Measurements from ENCODE around the gene TRMT61B. TPM values are rescaled to one million over a fixed set of nuclear protein-coding genes. Genes with fewer than 3 reads are reported as not detected.

Gene TRMT61B
- total and polyA plus RNA-seq, 2 experiments from 2014 or later: 34.7 to 52.7 TPM

DNA sequence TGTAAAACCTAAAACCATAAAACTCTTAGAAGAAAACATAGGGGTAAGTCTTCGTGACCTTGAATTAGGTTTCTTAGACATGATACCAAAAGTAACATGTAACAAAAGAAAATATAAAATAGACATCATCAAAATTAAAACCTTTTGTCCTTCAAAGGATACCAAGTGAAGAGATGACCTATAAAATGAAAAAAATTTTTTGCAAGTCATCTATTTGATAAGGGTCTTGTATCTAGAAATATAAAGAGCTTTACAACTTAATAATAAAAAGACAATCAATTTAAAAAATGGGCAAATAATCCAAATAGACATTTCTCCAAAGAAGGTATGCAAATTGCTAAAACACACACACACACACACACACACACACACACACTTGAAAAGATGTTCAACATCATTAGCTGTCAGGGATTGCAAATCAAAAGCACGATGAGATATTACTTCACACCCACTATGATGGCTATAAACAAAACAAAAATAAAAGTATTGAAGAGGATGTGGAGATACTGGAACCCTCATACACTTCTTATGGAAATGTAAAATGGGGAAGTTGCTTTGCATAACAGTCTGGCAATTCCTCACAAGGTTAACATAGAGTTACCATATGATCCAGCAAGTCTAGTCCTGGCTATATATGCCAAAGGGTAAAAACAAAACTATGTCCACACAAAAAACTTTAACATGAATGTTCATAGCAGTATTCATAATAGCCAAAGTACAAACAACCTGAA lies 36.2 kb downstream of the TRMT61B start:
- Histone ChIP-seq H3F3A (replicated peaks; ENCODE audit: low read depth) (no peaks in the 10 kb centered on the region), H3K9me2 (ENCODE audit: insufficient read depth) (no peaks in the 10 kb centered on the region), H3K4me3 (no peak overlapping the region), H4K20me1 (replicated peaks; ENCODE audit: insufficient read depth) (no peaks in the 10 kb centered on the region), H3K4me2 (no peak overlapping the region), H3K79me2 (replicated peaks; ENCODE audit: insufficient read depth) (no peaks in the 10 kb centered on the region), H3K4me1 (ENCODE audit: insufficient read depth) (no peaks in the 10 kb centered on the region), H2AFZ (no peak overlapping the region), H3K36me3 (ENCODE audit: insufficient read depth) (no peaks in the 10 kb centered on the region), H3K27ac (ENCODE audit: low read depth) (no peak overlapping the region), H3K27me3 (ENCODE audit: insufficient read depth) (no peaks in the 10 kb centered on the region)
- Mint-ChIP-seq H3K9me3 (no peaks in the 10 kb centered on the region), H3K27ac (no peak overlapping the region), H3K27me3 (ENCODE audit: insufficient read depth, low read depth, poor library complexity) (no peaks in the 10 kb centered on the region), H3K4me3 (no peak overlapping the region), H3K4me1 (no peaks in the 10 kb centered on the region), H3K36me3 (ENCODE audit: low read depth) (no peaks in the 10 kb centered on the region)
- DNase-seq (ENCODE audit: low spot score) (no peak), ATAC-seq (no peak)
- TF ChIP-seq, protein P1, sequence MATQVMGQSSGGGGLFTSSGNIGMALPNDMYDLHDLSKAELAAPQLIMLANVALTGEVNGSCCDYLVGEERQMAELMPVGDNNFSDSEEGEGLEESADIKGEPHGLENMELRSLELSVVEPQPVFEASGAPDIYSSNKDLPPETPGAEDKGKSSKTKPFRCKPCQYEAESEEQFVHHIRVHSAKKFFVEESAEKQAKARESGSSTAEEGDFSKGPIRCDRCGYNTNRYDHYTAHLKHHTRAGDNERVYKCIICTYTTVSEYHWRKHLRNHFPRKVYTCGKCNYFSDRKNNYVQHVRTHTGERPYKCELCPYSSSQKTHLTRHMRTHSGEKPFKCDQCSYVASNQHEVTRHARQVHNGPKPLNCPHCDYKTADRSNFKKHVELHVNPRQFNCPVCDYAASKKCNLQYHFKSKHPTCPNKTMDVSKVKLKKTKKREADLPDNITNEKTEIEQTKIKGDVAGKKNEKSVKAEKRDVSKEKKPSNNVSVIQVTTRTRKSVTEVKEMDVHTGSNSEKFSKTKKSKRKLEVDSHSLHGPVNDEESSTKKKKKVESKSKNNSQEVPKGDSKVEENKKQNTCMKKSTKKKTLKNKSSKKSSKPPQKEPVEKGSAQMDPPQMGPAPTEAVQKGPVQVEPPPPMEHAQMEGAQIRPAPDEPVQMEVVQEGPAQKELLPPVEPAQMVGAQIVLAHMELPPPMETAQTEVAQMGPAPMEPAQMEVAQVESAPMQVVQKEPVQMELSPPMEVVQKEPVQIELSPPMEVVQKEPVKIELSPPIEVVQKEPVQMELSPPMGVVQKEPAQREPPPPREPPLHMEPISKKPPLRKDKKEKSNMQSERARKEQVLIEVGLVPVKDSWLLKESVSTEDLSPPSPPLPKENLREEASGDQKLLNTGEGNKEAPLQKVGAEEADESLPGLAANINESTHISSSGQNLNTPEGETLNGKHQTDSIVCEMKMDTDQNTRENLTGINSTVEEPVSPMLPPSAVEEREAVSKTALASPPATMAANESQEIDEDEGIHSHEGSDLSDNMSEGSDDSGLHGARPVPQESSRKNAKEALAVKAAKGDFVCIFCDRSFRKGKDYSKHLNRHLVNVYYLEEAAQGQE (IDR thresholded peaks at IDR 0.05; ENCODE audit: unreplicated experiment): no peak
- TF ChIP-seq, protein P2, sequence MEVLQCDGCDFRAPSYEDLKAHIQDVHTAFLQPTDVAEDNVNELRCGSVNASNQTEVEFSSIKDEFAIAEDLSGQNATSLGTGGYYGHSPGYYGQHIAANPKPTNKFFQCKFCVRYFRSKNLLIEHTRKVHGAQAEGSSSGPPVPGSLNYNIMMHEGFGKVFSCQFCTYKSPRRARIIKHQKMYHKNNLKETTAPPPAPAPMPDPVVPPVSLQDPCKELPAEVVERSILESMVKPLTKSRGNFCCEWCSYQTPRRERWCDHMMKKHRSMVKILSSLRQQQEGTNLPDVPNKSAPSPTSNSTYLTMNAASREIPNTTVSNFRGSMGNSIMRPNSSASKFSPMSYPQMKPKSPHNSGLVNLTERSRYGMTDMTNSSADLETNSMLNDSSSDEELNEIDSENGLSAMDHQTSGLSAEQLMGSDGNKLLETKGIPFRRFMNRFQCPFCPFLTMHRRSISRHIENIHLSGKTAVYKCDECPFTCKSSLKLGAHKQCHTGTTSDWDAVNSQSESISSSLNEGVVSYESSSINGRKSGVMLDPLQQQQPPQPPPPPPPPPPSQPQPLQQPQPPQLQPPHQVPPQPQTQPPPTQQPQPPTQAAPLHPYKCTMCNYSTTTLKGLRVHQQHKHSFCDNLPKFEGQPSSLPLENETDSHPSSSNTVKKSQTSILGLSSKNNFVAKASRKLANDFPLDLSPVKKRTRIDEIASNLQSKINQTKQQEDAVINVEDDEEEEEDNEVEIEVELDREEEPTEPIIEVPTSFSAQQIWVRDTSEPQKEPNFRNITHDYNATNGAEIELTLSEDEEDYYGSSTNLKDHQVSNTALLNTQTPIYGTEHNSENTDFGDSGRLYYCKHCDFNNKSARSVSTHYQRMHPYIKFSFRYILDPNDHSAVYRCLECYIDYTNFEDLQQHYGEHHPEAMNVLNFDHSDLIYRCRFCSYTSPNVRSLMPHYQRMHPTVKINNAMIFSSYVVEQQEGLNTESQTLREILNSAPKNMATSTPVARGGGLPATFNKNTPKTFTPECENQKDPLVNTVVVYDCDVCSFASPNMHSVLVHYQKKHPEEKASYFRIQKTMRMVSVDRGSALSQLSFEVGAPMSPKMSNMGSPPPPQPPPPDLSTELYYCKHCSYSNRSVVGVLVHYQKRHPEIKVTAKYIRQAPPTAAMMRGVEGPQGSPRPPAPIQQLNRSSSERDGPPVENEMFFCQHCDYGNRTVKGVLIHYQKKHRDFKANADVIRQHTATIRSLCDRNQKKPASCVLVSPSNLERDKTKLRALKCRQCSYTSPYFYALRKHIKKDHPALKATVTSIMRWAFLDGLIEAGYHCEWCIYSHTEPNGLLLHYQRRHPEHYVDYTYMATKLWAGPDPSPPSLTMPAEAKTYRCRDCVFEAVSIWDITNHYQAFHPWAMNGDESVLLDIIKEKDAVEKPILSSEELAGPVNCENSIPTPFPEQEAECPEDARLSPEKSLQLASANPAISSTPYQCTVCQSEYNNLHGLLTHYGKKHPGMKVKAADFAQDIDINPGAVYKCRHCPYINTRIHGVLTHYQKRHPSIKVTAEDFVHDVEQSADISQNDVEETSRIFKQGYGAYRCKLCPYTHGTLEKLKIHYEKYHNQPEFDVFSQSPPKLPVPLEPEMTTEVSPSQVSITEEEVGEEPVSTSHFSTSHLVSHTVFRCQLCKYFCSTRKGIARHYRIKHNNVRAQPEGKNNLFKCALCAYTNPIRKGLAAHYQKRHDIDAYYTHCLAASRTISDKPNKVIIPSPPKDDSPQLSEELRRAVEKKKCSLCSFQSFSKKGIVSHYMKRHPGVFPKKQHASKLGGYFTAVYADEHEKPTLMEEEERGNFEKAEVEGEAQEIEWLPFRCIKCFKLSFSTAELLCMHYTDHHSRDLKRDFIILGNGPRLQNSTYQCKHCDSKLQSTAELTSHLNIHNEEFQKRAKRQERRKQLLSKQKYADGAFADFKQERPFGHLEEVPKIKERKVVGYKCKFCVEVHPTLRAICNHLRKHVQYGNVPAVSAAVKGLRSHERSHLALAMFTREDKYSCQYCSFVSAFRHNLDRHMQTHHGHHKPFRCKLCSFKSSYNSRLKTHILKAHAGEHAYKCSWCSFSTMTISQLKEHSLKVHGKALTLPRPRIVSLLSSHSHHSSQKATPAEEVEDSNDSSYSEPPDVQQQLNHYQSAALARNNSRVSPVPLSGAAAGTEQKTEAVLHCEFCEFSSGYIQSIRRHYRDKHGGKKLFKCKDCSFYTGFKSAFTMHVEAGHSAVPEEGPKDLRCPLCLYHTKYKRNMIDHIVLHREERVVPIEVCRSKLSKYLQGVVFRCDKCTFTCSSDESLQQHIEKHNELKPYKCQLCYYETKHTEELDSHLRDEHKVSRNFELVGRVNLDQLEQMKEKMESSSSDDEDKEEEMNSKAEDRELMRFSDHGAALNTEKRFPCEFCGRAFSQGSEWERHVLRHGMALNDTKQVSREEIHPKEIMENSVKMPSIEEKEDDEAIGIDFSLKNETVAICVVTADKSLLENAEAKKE (CRISPR knock-in tag; IDR thresholded peaks at IDR 0.05): no peak
- TF ChIP-seq ZNF114 (CRISPR knock-in tag; IDR thresholded peaks at IDR 0.05) (no peak), ZNF331 (CRISPR knock-in tag; IDR thresholded peaks at IDR 0.05; ENCODE audit: low read depth) (no peak), NANOG (IDR thresholded peaks at IDR 0.05; ENCODE audit: borderline replicate concordance) (no peak), JUNB (IDR thresholded peaks at IDR 0.05; ENCODE audit: unreplicated experiment) (no peak), EZH2 (IDR thresholded peaks at IDR 0.05; ENCODE audit: low read depth, unreplicated experiment) (no peak), POLR2AphosphoS5 (IDR thresholded peaks at IDR 0.05; ENCODE audit: low read depth) (no peak), EZH2phosphoT487 (IDR thresholded peaks at IDR 0.05; ENCODE audit: unreplicated experiment) (no peak), CREB1 (CRISPR knock-in tag; IDR thresholded peaks at IDR 0.05; ENCODE audit: low read depth) (no peak), STAT1 (IDR thresholded peaks at IDR 0.05; ENCODE audit: unreplicated experiment) (no peak)
- TF ChIP-seq, protein P3, sequence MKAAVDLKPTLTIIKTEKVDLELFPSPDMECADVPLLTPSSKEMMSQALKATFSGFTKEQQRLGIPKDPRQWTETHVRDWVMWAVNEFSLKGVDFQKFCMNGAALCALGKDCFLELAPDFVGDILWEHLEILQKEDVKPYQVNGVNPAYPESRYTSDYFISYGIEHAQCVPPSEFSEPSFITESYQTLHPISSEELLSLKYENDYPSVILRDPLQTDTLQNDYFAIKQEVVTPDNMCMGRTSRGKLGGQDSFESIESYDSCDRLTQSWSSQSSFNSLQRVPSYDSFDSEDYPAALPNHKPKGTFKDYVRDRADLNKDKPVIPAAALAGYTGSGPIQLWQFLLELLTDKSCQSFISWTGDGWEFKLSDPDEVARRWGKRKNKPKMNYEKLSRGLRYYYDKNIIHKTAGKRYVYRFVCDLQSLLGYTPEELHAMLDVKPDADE (IDR thresholded peaks at IDR 0.05): no peak
- TF ChIP-seq, protein P4, sequence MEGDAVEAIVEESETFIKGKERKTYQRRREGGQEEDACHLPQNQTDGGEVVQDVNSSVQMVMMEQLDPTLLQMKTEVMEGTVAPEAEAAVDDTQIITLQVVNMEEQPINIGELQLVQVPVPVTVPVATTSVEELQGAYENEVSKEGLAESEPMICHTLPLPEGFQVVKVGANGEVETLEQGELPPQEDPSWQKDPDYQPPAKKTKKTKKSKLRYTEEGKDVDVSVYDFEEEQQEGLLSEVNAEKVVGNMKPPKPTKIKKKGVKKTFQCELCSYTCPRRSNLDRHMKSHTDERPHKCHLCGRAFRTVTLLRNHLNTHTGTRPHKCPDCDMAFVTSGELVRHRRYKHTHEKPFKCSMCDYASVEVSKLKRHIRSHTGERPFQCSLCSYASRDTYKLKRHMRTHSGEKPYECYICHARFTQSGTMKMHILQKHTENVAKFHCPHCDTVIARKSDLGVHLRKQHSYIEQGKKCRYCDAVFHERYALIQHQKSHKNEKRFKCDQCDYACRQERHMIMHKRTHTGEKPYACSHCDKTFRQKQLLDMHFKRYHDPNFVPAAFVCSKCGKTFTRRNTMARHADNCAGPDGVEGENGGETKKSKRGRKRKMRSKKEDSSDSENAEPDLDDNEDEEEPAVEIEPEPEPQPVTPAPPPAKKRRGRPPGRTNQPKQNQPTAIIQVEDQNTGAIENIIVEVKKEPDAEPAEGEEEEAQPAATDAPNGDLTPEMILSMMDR (conservative IDR thresholded peaks at IDR 0.05; ENCODE audit: low read depth in 2 of 2): no peak
